Glomerular visceral epithelial cell (primary cell): ENCODE measurements around the gene ACSS3.
A peak's percentile ranks its signal among the peaks of the same experiment; 100 is the strongest.

Experiments used
- DNase-seq: peaks from one replicate; pipeline ENCODE4 v3.0.0-alpha.2; 2016; ENCODE audit errors: extremely low spot score

Gene ACSS3

GRCh38 chr12:81166790-81167189, 88.9 kb downstream of the ACSS3 start:
- no peak for DNase-seq

DNA sequence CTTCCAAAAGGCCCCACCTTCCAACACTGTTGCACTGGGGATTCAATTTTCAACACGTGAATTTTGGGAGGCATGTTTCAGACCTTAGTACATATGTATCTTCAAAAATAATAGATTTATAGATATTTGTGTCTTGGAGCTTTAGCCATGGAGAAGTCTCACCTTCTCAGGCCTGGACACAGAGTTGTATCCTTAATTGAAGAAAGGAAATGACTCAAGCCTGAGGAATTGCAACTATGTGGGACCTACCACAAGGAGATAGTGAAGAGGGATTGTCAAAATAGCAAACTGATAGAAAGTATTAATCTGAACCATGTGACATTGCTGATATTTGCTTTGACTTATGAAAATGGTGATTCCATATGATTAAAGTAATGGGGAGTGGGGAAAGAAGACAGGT, 89.8 kb downstream of the ACSS3 start:
- DNase-seq, result peak; percentile 46

GRCh38 chr12:81168445-81168844, 90.6 kb downstream of the ACSS3 start:
- DNase-seq, result no peak

- DNase-seq, result peak; percentile 9
These were observed 92.2 kb downstream of the ACSS3 start for GRCh38 chr12:81170072-81170471.

DNA sequence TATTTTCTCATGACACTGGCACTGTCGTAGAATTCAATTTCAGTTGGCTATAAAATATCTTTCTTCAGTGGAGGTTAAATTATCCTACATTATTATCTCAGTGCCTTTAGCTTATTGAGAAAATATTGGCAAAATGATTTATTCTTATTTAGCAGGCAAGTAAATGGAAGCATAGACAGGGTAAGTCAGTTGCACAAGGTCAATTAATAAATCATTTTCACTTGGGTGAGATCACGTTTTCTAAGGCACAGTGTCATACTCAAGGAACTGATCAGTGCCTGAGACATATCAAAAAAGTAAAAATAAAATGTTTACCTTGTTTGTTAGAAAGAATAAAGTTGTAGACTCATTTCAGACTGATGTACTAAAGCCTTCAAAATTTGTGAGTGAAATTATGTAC, 95.0 kb downstream of the ACSS3 start:
- no peak for DNase-seq

- no peak for DNase-seq
These were observed 96.8 kb downstream of the ACSS3 start for GRCh38 chr12:81174664-81175063.

DNA sequence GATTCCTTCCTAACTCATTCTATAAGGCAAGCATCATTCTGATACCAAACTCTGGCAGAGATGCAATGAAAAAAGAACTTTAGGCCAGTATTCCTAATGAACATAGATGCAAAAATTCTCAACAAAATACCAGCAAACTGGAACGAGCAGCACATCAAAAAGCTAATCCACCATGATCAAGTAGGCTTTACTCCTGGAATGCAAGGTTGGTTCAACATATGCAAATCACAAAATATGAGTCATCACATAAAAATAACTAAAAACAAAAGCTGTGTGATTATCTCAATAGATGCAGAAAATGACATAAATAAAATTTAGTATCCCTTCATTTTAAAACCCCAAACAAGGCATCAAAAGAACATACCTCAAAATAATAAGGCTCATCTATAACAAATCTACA, 98.9 kb downstream of the ACSS3 start:
- DNase-seq, result no peak

DNA sequence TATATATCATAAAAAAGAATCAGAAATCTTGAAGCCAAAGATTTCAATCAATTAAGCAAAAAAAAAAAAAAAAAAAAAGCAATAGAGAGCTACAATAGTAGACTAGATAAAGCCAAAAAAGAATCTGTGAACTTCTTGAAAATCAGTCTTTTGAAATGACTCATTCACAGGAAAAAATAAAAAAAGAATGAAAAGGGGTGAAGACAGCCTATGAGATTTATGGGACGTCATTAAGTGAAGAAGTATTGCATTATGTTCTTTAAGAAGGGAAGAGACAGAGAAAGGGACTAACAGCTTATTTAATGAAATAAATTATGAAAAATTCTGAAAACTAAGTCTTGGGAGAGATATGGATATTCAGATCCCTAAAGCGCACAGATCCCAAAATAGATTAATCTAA, 103.8 kb downstream of the ACSS3 start:
- DNase-seq, result no peak

DNA sequence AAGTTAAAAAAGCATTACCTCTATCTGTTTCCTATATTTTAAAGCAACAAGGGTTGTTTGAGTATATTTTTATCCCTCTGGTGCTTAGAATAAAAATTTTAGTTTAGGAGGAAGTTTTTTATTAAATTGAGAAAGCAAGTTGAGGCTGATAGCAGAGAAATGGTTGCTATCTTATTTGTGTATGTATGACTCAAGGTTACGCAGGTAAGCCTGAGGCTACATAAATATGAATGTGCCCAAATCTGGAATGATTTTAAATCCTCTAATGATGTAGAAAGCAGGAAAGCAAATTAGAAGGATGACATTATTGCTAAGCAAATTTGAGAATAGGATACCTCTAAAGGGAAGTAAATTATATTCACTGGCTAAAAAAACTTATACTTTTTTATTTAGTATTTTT, 109.8 kb downstream of the ACSS3 start:
- DNase-seq, result no peak

DNA sequence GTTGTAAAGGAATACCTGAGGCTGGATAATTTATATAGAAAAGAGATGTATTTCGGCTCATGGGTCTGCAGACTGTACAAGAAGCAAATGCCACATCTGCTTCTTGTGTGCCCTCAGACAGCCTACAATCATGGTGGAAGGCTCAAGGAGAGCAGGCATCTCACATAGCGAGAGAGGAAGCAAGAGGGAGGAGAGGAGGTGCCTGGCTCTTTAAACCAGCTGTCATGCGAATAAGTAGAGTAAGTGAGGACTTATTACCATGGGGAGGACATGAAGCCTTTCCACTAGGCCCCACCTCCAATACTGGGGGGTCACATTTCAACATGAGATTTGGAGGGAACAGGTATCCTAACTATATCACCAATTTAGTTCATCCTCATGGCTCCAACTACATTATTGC, 118.7 kb downstream of the ACSS3 start:
- no peak for DNase-seq

DNA sequence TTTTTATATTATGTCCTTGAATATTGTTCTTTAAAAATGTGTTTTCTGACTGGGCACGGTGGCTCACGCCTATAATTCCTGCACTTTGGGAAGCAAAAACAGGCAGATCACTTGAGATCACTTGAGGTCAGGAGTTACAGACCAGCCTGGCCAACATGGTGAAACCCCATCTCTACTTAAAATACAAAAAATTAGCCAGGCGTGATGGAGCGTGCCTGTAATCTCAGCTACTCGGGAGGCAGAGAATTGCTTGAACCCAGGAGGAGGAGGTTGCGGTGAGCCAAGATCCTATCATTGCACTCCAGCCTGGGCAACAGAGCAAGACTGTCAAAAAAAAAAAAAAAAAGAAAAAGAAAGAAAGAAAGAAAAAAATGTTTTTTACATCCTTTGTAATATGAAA, 122.7 kb downstream of the ACSS3 start:
- DNase-seq, result peak; percentile 62

- no peak for DNase-seq
These were observed 125.9 kb downstream of the ACSS3 start for GRCh38 chr12:81203671-81204204.

DNA sequence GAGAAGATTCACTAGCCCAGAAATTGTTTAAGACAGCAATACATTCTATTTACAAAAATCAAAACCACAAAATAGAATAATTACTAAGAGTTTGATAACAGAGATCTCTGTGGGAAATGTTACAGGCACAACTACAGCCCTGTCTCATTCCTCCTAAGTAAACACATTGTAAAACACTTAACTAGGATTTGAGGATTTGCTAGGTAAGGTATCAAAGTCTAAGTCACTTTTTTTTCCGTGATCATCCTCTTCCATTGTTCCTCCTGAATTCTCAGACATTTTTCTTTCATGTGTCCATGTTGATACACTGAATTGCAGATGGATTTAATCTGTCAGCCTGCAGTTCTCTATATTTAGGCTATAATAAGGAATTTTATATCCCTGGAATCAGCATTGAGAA, 127.5 kb downstream of the ACSS3 start:
- no peak for DNase-seq

DNA sequence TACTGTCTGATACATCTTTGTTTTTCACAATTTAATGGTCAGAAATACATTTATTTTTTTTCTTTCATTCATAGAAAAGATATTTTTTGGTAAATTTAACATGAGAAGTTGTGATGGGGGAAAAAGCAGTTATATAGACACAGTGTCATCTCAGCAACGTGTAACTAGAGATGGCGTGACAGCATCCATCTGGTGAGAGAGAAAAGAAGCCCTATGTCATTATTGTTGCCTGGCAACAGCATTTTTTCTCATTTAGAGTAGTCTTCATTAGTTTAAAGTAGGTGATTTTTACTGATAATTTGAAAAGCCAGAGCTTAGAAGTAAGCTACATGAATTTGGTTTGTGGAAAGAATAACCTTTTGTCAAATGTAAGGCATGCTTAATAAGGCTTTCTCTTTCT, 128.6 kb downstream of the ACSS3 start:
- no peak for DNase-seq

DNA sequence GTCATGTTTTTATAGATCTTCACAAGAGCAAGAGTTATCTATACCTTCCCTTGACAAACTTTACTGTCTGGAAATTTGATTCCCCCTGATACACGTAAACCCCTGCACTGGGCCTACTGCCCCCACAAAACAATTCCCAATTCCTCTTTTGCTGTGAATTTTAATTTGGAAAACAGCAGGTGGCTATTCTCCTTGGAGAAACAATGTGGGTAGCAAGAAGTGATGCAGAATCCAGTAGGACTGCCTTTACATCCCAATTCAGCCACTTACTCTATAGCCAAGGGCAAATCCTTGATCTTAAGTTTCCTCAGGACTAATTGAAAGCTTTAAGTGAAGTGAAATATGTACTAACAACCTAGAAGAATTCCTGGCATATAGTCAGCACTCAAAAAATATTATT, 129.3 kb downstream of the ACSS3 start:
- DNase-seq, result no peak

- no peak for DNase-seq
These were observed 129.8 kb downstream of the ACSS3 start for GRCh38 chr12:81207664-81208063.

GRCh38 chr12:81208187-81208911, 130.5 kb downstream of the ACSS3 start:
- DNase-seq, result no peak

- no peak for DNase-seq
These were observed 131.1 kb downstream of the ACSS3 start for GRCh38 chr12:81209012-81209411.

- DNase-seq, result peak; percentile 55
These were observed 131.9 kb downstream of the ACSS3 start for GRCh38 chr12:81209772-81210225.

DNA sequence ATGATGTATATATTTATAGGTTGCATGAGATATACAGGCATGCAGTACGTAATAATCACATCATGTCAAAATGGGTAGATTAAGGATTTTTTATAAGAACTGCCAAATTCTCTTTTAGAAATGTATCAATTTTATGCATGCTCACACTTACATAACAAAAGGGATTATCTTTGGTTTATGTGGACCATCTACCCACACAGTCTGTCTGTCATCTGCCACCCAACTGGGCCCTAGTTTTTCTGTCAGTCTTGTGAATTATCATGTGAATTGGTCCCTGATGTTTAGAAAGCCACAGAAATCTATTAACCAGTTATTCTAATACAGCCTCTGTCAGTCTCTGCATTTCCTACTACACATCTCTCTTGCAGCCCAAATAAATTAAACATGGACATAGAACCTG, 133.4 kb downstream of the ACSS3 start:
- no peak for DNase-seq

DNA sequence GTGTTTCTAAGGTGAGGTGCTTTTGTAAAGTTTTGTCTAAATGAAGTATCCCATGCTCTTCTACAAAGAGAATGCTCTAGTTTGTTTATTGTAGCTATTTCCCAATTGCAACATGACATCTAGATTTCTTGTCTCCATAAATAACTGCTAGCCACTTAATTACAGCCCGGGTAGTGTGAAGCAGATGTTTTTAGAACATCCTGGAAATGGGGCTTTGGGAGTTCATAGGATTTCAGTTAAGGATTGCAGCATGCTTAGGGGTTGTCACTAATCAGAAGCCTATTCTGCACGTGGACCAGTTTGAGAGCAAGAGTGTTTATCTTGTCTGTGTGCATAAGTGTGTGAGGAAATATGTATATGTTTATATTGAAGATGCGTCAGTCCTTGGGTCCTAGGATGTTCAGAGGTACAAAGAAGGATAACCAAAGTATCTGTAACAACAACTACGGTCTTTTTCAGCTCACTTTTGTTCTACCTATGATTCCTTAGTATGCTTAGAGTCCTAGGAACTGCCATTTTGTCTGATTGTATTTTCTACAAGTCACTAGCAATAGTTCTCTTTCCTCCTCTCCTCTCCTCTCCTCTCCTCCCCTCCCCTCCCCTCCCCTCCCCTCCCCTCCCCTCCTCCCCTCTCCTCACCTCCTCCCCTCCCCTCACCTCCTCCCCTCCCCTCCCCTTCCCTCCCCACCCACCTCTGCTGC, 135.3 kb downstream of the ACSS3 start:
- DNase-seq, result no peak

- DNase-seq, result no peak
These were observed 138.9 kb downstream of the ACSS3 start for GRCh38 chr12:81216739-81217138.

DNA sequence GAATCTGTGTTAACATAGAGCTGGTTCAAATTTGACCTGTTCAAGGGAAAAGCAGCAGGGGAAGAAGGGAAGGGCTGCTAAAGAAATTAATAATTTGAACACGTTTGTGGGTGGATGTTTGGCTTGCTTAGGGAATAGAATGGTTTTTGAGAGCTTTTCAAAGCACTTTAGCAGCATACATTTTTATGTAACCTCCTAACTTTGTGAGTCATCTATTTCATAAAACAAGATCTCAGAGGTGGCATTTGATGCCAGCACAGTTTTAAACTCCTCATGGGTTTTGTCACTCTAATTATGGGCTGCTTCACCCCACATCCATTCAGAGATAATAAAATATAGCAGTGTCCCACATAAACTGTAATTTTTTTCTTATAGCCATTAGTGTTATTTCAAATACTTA, 143.8 kb downstream of the ACSS3 start:
- DNase-seq, result no peak
